WTC11 (cell line): Measurements from ENCODE around the gene GPATCH4. TPM values are rescaled to one million over a fixed set of nuclear protein-coding genes. Genes with fewer than 3 reads are reported as not detected.

Source experiments
- ATAC-seq: fragments of 200-7000 bp; cut with Tn5 transposase; 2 replicates; pipeline ENCODE4 v1.10.0; 2021; ENCODE audit warnings: mild to moderate bottlenecking, moderate library complexity
- CTCF ChIA-PET: fragments of 300-600 bp; sonication (Branson Sonifier 250); formaldehyde crosslinking; loops from one replicate; lab custom pipeline; 2021; ENCODE audit warnings: antibody characterized with exemption; lab: Charles Lee
- POLR2A ChIA-PET: fragments of 350-600 bp; sonication (Branson Sonifier 250); formaldehyde crosslinking; loops from one replicate; lab custom pipeline; 2021; ENCODE audit warnings: antibody characterized with exemption; lab: Charles Lee
- DNase-seq: peaks from one replicate; pipeline ENCODE4 v3.0.0; 2021; ENCODE audit warnings: low spot score
- H3K27ac Mint-ChIP-seq: 2 replicates; pipeline ENCODE4 v1.8.0; 2021; ENCODE audit warnings: mixed read lengths
- H3K27me3 Mint-ChIP-seq: 2 replicates; pipeline ENCODE4 v1.8.0; 2021; ENCODE audit warnings: low read depth, mild to moderate bottlenecking, moderate library complexity, mixed read lengths
- H3K36me3 Mint-ChIP-seq: 2 replicates; pipeline ENCODE4 v1.8.0; 2021; ENCODE audit warnings: mixed read lengths
- H3K4me1 Mint-ChIP-seq: 2 replicates; pipeline ENCODE4 v1.8.0; 2022; ENCODE audit warnings: mixed read lengths
- H3K4me3 Mint-ChIP-seq: 2 replicates; pipeline ENCODE4 v1.8.0; 2021; ENCODE audit warnings: mild to moderate bottlenecking, moderate library complexity, mixed read lengths
- H3K9me3 Mint-ChIP-seq: 2 replicates; pipeline ENCODE4 v1.8.0; 2021; ENCODE audit warnings: mixed read lengths
- ATF3 ChIP-seq: sonication (generic); formaldehyde crosslinking; conservative IDR thresholded peaks from 2 replicates; pipeline ENCODE4 v1.8.1; 2022; ENCODE audit warnings: mild to moderate bottlenecking, missing genetic modification reagents
- CBFB ChIP-seq: sonication (generic); formaldehyde crosslinking; IDR thresholded peaks from 2 replicates; pipeline ENCODE4 v1.8.1; 2022; ENCODE audit warnings: mild to moderate bottlenecking, low read depth, missing genetic modification reagents
- CREM ChIP-seq: sonication (generic); formaldehyde crosslinking; IDR thresholded peaks from 2 replicates; pipeline ENCODE4 v1.8.1; 2022; ENCODE audit warnings: mild to moderate bottlenecking, missing genetic modification reagents, moderate library complexity
- ETV6 ChIP-seq: sonication (generic); formaldehyde crosslinking; IDR thresholded peaks from 2 replicates; pipeline ENCODE4 v1.8.1; 2022; ENCODE audit warnings: mild to moderate bottlenecking, missing genetic modification reagents
- FOXP1 ChIP-seq: sonication (generic); formaldehyde crosslinking; IDR thresholded peaks from 2 replicates; pipeline ENCODE4 v1.8.0; 2022; ENCODE audit warnings: missing genetic modification reagents, mild to moderate bottlenecking, moderate library complexity, borderline replicate concordance
- JUN ChIP-seq: sonication (generic); formaldehyde crosslinking; IDR thresholded peaks from 2 replicates; pipeline ENCODE4 v1.8.0; 2023; ENCODE audit warnings: mild to moderate bottlenecking, missing genetic modification reagents
- MXD4 ChIP-seq: fragments of 250-450 bp; sonication (Bioruptor Pico); IDR thresholded peaks from 2 replicates; pipeline ENCODE4 v1.8.0; 2021; ENCODE audit warnings: mild to moderate bottlenecking, moderate library complexity, borderline replicate concordance
- NFATC4 ChIP-seq: fragments of 250-450 bp; sonication (Bioruptor Pico); IDR thresholded peaks from 2 replicates; pipeline ENCODE4 v1.9.0; 2021; ENCODE audit warnings: mild to moderate bottlenecking
- NR1H2 ChIP-seq: sonication (generic); formaldehyde crosslinking; IDR thresholded peaks from 2 replicates; pipeline ENCODE4 v1.9.0; 2021; ENCODE audit warnings: mild to moderate bottlenecking, moderate library complexity, missing genetic modification reagents
- PRDM15 ChIP-seq: sonication (generic); formaldehyde crosslinking; IDR thresholded peaks from 2 replicates; pipeline ENCODE4 v1.8.0; 2022; ENCODE audit warnings: missing genetic modification reagents
- TEAD1 ChIP-seq: sonication (generic); formaldehyde crosslinking; IDR thresholded peaks from 2 replicates; pipeline ENCODE4 v1.8.0; 2022; ENCODE audit warnings: mild to moderate bottlenecking, missing genetic modification reagents
- TEAD4 ChIP-seq: sonication (generic); formaldehyde crosslinking; IDR thresholded peaks from 2 replicates; pipeline ENCODE4 v1.8.0; 2022; ENCODE audit warnings: mild to moderate bottlenecking, missing genetic modification reagents
- ZNF281 ChIP-seq: sonication (generic); formaldehyde crosslinking; IDR thresholded peaks from 2 replicates; pipeline ENCODE4 v1.8.0; 2023; ENCODE audit warnings: mild to moderate bottlenecking, missing genetic modification reagents
- ZNF671 ChIP-seq: fragments of 250-450 bp; sonication (Bioruptor Pico); IDR thresholded peaks from 2 replicates; pipeline ENCODE4 v1.8.0; 2021; ENCODE audit warnings: mild to moderate bottlenecking
- total RNA-seq: library from RNA; stranded (reverse); gene quantifications from 3 replicates; pipeline ENCODE4 v1.2.3, GENCODE V29; 2021
- TF ChIP-seq, protein P1 (sequence below): sonication (generic); formaldehyde crosslinking; IDR thresholded peaks from 2 replicates; pipeline ENCODE4 v1.8.1; 2023; ENCODE audit warnings: mild to moderate bottlenecking, moderate library complexity, missing genetic modification reagents
- TF ChIP-seq, protein P2 (sequence below): sonication (generic); formaldehyde crosslinking; IDR thresholded peaks from 2 replicates; pipeline ENCODE4 v1.8.0; 2022; ENCODE audit warnings: mild to moderate bottlenecking, missing genetic modification reagents
- TF ChIP-seq, protein P3 (sequence below): sonication (generic); formaldehyde crosslinking; IDR thresholded peaks from 2 replicates; pipeline ENCODE4 v1.8.1; 2023; ENCODE audit warnings: mild to moderate bottlenecking, missing genetic modification reagents, borderline replicate concordance
- TF ChIP-seq, protein P4 (sequence below): fragments of 250-450 bp; sonication (Bioruptor Pico); IDR thresholded peaks from 2 replicates; pipeline ENCODE4 v2.1.2; 2022; ENCODE audit warnings: mild to moderate bottlenecking, moderate library complexity

The GPATCH4 gene
- total RNA-seq, 1 experiment from 2014 or later, result 50.1 TPM

GRCh38 chr1:156592158-156592909 lies 8.9 kb downstream of the GPATCH4 start (continued):
- 0 out of 2 replicates have a peak, but pooled peaks have one; percentile 5 for TF ChIP-seq ZNF281

- POLR2A ChIA-PET, result interaction anchor here (0.6 to 1.8 kb wide), 9 partner anchors 10 to 134 kb away, joined by 3 to 6 read pairs (median 3); partner anchors contain the start of gene GPATCH4
- H3K4me1 Mint-ChIP-seq, result peaks cover 16% of the 10 kb centered on the region
- DNase-seq (peak; percentile 81), ATAC-seq (peak; percentile 91)
- H3K36me3 Mint-ChIP-seq, result peaks cover 26% of the 10 kb centered on the region
- no peaks in the 10 kb centered on the region for H3K9me3 Mint-ChIP-seq
- H3K4me3 Mint-ChIP-seq, result peak within 1 kb of the TSS; percentile 79
- peak within 1 kb of the TSS; percentile 94 for H3K27ac Mint-ChIP-seq
- CTCF ChIA-PET, result interaction anchor here (0.9 to 3.4 kb wide), 21 partner anchors 9 to 336 kb away, joined by 3 to 28 read pairs (median 5); partner anchors contain the start of genes GPATCH4, HAPLN2, MEF2D and TTC24
- H3K27me3 Mint-ChIP-seq, result no peaks in the 10 kb centered on the region; the same call in 1 of the 2 replicates
- no peak for TF ChIP-seq MXD4
- peak; percentile 73; the same call in 1 of the 2 replicates for TF ChIP-seq JUN (CRISPR knock-in tag)
- no peak for TF ChIP-seq ETV6 (CRISPR knock-in tag)
- peak; percentile 90 for TF ChIP-seq PRDM15 (CRISPR knock-in tag)
- TF ChIP-seq NR1H2 (CRISPR knock-in tag), result no peak
- TF ChIP-seq NFATC4, result peak; percentile 72; the same call in 1 of the 2 replicates
- peak; percentile 58; the same call in 1 of the 2 replicates for TF ChIP-seq CREM (CRISPR knock-in tag)
- no peak for TF ChIP-seq CBFB
- TF ChIP-seq, protein P1, sequence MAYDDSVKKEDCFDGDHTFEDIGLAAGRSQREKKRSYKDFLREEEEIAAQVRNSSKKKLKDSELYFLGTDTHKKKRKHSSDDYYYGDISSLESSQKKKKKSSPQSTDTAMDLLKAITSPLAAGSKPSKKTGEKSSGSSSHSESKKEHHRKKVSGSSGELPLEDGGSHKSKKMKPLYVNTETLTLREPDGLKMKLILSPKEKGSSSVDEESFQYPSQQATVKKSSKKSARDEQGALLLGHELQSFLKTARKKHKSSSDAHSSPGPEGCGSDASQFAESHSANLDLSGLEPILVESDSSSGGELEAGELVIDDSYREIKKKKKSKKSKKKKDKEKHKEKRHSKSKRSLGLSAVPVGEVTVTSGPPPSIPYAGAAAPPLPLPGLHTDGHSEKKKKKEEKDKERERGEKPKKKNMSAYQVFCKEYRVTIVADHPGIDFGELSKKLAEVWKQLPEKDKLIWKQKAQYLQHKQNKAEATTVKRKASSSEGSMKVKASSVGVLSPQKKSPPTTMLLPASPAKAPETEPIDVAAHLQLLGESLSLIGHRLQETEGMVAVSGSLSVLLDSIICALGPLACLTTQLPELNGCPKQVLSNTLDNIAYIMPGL (CRISPR knock-in tag), result 0 out of 2 replicates have a peak, but pooled peaks have one; percentile 36
- 0 out of 2 replicates have a peak, but pooled peaks have one; percentile 52 for TF ChIP-seq TEAD4 (CRISPR knock-in tag)
- no peak for TF ChIP-seq TEAD1
- TF ChIP-seq, protein P2, sequence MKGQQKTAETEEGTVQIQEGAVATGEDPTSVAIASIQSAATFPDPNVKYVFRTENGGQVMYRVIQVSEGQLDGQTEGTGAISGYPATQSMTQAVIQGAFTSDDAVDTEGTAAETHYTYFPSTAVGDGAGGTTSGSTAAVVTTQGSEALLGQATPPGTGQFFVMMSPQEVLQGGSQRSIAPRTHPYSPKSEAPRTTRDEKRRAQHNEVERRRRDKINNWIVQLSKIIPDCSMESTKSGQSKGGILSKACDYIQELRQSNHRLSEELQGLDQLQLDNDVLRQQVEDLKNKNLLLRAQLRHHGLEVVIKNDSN (CRISPR knock-in tag), result peak; percentile 59; the same call in 1 of the 2 replicates
- no peak for TF ChIP-seq ATF3 (CRISPR knock-in tag)
- TF ChIP-seq ZNF671, result 0 out of 2 replicates have a peak, but pooled peaks have one; percentile 46
- 0 out of 2 replicates have a peak, but pooled peaks have one; percentile 27 for TF ChIP-seq FOXP1 (CRISPR knock-in tag)
- TF ChIP-seq, protein P3, sequence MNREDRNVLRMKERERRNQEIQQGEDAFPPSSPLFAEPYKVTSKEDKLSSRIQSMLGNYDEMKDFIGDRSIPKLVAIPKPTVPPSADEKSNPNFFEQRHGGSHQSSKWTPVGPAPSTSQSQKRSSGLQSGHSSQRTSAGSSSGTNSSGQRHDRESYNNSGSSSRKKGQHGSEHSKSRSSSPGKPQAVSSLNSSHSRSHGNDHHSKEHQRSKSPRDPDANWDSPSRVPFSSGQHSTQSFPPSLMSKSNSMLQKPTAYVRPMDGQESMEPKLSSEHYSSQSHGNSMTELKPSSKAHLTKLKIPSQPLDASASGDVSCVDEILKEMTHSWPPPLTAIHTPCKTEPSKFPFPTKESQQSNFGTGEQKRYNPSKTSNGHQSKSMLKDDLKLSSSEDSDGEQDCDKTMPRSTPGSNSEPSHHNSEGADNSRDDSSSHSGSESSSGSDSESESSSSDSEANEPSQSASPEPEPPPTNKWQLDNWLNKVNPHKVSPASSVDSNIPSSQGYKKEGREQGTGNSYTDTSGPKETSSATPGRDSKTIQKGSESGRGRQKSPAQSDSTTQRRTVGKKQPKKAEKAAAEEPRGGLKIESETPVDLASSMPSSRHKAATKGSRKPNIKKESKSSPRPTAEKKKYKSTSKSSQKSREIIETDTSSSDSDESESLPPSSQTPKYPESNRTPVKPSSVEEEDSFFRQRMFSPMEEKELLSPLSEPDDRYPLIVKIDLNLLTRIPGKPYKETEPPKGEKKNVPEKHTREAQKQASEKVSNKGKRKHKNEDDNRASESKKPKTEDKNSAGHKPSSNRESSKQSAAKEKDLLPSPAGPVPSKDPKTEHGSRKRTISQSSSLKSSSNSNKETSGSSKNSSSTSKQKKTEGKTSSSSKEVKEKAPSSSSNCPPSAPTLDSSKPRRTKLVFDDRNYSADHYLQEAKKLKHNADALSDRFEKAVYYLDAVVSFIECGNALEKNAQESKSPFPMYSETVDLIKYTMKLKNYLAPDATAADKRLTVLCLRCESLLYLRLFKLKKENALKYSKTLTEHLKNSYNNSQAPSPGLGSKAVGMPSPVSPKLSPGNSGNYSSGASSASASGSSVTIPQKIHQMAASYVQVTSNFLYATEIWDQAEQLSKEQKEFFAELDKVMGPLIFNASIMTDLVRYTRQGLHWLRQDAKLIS (CRISPR knock-in tag), result no peak
- TF ChIP-seq, protein P4, sequence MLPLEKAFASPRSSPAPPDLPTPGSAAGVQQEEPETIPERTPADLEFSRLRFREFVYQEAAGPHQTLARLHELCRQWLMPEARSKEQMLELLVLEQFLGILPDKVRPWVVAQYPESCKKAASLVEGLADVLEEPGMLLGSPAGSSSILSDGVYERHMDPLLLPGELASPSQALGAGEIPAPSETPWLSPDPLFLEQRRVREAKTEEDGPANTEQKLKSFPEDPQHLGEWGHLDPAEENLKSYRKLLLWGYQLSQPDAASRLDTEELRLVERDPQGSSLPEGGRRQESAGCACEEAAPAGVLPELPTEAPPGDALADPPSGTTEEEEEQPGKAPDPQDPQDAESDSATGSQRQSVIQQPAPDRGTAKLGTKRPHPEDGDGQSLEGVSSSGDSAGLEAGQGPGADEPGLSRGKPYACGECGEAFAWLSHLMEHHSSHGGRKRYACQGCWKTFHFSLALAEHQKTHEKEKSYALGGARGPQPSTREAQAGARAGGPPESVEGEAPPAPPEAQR (CRISPR knock-in tag), result no peak
Observed at GRCh38 chr1:156591432-156592157, 9.7 kb downstream of the GPATCH4 start, which contains the start of gene NAXE. Gene NAXE, plus strand, starts transcription at chr1:156591776. Its CDS starts 29 bp downstream, at chr1:156591805.
